CD4-positive, alpha-beta T cell treated with Interleukin-15 for 4 hours (primary cell): ENCODE measurements around the gene PTK7.
A peak's percentile ranks its signal among the peaks of the same experiment; 100 is the strongest.
"Not testable (repeated sequence)": the region's sequence is repeated elsewhere in the genome, so short reads cannot be mapped to it uniquely, and the experiment has no call there.

Experiments used
- DNase-seq: peaks from one replicate; pipeline ENCODE4 v3.0.0-alpha.2; 2020; ENCODE audit warnings: low spot score

PTK7 gene

DNA sequence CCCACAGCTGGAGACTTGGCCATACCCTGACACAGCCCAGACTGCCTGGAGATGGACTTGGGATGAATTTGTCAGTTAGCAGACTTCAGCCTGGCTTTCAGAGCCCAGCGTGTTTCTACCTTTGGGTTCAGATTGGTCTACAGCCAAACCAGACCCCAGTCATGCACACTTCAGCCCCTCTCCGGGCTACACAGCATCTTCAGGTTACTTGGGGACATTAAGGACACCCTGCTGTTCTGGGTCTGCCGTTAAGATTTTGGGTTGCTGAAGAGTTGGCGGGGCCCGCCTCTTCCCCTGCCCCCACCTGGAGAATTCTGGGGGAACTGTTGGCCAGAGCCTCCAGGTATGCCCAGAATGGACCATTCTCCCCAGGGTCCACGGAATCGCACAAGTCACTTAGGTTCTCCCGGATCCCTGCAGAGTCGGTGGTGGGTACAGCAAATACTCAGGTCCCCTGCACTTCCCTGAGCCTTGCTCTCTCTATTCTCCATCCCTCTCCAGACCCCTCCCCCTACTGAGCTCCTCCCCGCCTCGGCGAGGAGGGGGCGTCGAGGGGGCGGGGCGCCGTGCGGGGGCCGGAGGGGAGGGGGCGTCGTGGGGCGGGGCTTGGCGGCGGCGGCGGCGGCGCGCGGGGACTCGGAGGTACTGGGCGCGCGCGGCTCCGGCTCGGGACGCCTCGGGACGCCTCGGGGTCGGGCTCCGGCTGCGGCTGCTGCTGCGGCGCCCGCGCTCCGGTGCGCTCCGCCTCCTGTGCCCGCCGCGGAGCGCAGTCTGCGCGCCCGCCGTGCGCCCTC lies at the start of gene PTK7:
Gene PTK7 (plus strand): TSS at position 645 of the 794 bp plus-strand sequence. CDS start 175 bp downstream, outside the sequence.
- DNase-seq = no peak

- no peak for DNase-seq
Measured at GRCh38 chr6:43026365-43026764, 49.7 kb upstream of the PTK7 start.

- DNase-seq = no peak
Measured at GRCh38 chr6:43029120-43029519, 47.0 kb upstream of the PTK7 start.

- no peak for DNase-seq
Measured at GRCh38 chr6:43032326-43032725, 43.8 kb upstream of the PTK7 start.

GRCh38 chr6:43033496-43034189 lies 42.5 kb upstream of the PTK7 start:
- no peak for DNase-seq

GRCh38 chr6:43034190-43034525 lies 42.0 kb upstream of the PTK7 start:
- DNase-seq = no peak

DNA sequence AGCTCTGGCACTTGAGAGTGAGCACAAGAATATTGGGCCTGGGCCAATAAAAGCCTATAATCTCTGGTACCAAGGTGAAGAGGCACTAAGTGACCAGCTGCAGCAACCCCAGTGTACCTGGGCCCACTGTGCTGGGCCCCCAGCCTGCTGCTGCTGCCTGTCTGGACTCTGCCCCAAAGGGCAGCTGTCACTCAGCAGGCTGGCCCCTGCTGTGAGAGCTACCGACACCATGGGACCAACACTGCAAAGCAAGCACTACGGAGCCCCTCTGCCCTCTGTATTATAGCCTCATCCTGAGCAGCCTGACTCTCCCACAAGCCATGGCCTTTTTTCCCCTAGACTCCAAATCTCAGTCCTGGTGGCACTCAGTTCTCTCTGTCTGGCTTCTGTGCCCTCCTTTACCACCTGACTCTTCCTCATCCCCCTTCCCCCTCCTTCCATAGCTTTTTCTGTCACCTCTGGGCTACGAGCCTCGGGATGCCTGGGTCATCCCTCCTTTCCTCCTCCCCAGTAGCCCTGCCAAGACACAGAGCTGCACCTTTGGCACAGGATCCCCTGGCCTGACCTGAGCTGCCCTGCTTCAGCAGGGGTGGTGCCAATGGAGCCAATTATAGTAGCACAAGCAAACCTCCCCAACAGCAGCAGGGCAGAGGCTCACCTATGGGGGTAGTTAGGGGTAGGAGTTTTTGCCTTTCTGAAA lies 40.5 kb upstream of the PTK7 start:
- no peak for DNase-seq

DNA sequence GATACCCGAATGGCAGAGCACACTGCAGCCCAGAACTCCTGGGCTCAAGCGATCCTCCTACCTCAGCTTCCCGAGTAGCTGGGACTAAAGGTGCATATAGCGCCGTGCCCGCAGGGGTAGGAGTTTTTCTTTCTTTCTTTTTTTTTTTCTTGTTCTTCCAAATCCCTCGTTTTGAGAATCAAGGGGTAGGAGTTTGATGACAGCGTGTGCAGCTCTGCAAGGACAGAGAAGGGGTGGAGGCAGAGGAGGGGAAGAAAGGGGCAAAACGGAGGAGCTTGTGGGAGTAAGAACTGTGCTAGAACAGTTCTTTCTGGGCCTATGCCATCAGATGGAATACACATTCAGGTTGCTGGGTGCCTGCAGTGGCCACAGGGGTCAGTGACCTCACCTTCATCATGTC lies 39.4 kb upstream of the PTK7 start:
- DNase-seq = no peak

DNA sequence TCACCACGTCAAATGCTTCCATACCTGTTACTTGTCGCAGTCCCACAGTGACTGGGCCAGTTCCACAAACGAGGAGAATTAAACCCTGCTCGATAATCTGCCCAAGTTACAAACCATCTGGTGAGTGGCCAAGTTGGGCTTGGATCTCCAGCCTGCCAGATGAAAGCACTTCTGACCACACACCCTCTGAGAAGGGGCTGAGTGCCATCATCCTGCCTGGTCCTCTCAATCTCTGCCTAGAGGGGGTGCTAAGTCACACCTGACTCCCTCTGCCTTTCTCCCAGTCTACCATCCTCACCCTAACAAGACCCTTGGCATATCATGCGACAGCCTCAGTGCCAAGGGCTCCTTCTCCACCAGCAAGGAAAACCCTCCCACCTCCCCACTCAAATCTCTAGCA lies 38.9 kb upstream of the PTK7 start:
- DNase-seq = no peak

- no peak for DNase-seq
Measured at GRCh38 chr6:43037706-43038105, 38.4 kb upstream of the PTK7 start.

DNA sequence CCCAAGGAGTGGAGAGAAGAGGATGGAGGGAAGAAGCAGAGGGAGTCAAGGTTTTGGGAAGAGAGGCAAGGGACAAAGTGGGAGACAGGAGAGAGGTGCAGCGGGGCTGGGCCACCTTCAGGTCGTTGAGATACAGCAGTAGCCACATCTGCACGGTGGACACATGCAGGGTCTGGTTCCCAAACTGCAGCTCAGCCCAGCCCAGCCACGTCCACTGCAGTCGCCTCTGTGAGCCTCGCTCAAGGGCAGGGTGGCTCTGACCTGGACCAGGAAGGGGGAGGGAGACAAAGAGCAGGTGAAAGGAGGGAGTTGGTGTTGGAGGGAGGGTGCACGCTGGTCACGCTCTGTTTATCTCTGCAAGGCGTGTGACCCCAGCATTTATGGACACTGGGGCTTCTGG lies 37.4 kb upstream of the PTK7 start:
- DNase-seq = no peak

DNA sequence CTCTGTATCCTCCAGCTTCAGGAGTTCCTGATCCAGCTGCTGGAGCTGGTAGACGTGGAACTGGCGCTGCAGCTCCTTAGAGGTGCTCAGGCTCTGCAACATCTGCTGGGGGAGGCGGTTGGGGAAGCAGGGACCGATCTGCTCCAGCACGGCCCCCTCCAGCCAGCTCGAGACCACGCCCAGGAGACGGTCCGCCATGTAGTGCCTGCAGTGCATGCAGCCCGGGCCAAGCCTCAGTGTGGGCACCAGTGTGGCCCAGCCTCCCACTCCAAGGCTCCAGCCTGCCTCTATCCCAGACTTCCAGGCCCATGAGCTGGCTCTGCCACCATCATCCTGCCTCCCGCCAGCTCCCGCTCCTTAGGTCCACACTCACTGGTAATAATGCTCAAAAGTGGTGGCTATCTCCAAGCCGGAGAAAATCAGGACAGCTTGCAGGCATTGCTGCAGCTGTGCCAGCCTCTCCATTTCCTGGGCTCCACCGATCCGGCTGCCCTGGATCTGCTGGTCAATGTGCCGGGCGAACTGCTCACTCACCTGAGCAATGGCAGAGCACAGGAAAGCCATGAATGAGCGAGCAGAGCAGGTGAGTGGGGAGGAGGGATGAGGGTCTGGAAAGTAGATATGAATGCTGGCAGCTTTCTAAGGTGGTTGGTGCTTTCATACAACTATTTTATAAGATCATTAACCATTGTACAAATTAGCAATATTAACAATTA lies 35.4 kb upstream of the PTK7 start:
- DNase-seq = no peak

DNA sequence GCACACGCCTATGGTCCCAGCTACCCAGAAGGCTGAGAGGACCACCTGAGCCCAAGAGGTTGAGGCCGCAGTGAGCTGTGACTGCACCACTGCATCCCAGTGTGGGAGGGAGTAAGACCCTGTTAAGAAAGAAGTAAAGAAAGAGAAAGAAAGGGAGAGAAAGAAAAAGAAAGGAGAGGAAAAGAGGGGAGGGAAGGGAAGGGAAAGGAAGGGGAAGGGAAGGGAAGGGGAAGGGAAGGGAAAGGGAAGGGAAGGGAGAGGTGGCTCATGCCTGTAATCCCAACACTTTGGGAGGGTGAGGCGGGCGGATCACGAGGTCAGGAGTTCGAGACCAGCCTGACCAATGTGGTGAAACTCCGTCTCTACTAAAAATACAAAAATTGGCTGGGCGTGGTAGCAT lies 34.6 kb upstream of the PTK7 start:
- not testable (repeated sequence) for DNase-seq

- no peak for DNase-seq
Measured at GRCh38 chr6:43043310-43043709, 32.8 kb upstream of the PTK7 start.

GRCh38 chr6:43045371-43045930 lies 30.7 kb upstream of the PTK7 start:
- no peak for DNase-seq

DNA sequence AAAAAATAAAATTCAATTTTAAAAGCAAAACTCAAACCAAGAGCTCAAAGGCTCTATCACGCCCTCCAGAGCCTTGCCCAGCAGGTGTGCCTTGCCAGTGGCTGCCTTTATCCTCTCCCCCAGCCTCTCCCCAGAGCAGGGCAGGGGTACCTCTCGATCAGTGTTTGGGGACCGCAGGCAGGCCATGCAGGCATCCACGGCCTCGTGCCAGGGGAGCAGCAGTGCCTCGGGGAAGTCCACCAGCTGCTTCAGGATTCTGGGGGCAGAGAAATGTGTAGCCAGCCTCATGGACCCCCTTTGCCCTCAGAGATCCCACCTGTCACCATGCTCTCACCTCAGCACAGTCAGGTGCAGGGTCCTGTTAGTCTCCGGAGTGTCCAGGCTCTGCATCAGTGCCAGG lies 28.1 kb upstream of the PTK7 start:
- DNase-seq = no peak

- DNase-seq = no peak
Measured at GRCh38 chr6:43050981-43051380, 25.1 kb upstream of the PTK7 start.

DNA sequence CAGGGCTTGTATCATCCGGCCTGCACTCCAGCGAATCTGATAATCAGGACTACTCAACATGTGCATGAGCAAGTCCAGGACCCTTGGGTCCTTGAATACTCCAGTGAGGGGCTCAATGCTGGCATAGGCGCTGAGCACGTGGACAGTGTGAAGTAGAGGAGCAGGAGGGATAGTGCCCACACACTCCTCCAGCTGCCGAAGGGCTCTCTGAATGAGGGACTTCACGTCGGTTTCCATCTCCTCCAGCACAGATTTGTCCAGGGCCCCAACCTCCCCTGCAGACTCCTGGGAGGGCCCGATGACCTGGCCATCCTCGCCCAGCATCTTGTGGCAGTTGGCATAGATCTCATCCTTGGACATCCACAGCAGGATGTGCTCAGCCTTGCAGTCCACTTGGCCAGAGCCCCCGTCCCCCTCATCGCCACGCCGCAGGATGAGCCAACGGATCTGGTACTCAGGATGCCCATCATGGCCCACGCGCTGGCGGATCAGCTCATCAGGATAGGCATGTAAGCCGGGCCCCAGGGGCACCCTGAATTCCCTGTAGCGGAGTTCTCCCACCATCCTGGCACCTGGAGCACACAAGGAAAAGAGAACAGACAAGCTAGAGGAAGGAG lies 23.8 kb upstream of the PTK7 start:
- no peak for DNase-seq

- no peak for DNase-seq
Measured at GRCh38 chr6:43052842-43053544, 23.1 kb upstream of the PTK7 start.

DNA sequence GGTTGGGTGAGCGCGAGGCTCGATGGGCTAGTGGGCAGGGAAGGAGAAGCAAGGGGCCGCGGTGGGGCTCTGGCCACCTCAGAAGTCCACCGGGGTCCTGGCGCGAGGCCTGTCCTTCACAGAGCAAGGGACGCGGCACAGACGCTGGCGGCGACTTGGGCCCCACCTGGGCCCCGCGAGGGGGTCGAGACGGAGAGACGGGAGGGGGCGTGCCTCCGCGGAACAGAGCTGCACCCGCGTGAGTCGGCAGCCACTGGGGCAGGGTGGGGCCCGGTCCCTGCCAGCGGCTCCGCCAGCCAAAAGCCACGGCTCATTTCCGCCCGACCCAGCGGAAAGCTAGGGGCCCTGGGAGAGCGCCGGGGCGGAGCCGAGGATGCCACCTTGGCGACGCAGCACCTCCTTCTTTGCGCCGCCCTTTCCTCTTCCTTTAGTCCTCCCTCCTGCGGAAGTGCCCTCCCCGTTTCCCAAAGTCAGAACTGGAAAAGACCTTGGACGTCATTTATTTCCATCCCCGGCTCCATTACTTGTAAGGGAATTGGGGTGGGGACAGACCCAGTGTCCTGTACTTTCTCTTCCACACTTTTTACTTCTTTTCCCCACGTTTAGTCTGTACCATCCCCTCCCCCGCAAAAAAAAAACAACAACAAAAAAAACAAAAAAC lies 22.4 kb upstream of the PTK7 start, which contains the start of gene CUL7:
Gene CUL7 (minus strand): TSS at position 307 of the 661 bp plus-strand sequence. CDS start 1,063 bp downstream, outside the sequence.
- peak; percentile 92 for DNase-seq
